Measurements from ENCODE around the gene SSX2IP.

- TF ChIP-seq POLR2A (IDR thresholded peaks at IDR 0.05; ENCODE audit: low read depth, low read length), result no peak
- TF ChIP-seq TAF1 (IDR thresholded peaks at IDR 0.05; ENCODE audit: low read depth, low read length), result no peak
- TF ChIP-seq PAX5 (IDR thresholded peaks at IDR 0.05; ENCODE audit: insufficient read depth, low read length, severe bottlenecking), result no peak
- no peak for TF ChIP-seq POLR2AphosphoS5 (IDR thresholded peaks at IDR 0.05; ENCODE audit: low read depth, low read length)
- TF ChIP-seq SPI1 (IDR thresholded peaks at IDR 0.05; ENCODE audit: low read depth, low read length), result no peak
Observed at GRCh38 chr1:84682047-84682446, 8.2 kb downstream of the SSX2IP start.
